Fibroblast of villous mesenchyme (primary cell): ENCODE results near the gene TYMP. TPM values are rescaled to one million over a fixed set of nuclear protein-coding genes. Genes with fewer than 3 reads are reported as not detected.

Source experiments
- DNase-seq: peaks from one replicate; pipeline ENCODE4 v3.0.0-alpha.2; 2010; ENCODE audit warnings: low read depth
- H3K4me3 ChIP-seq: 2 replicates; pipeline ENCODE4 v1.5.1; 2011; ENCODE audit warnings: low read depth, mild to moderate bottlenecking, low read length
- total RNA-seq: library from RNA; depleted of rRNA; stranded (reverse); fragments of >200 nt; gene quantifications from 2 replicates; pipeline ENCODE4 v1.2.3, GENCODE V29; 2012
- TF ChIP-seq, protein P1 (sequence below): IDR thresholded peaks from 2 replicates; pipeline ENCODE4 v1.5.1; 2012; ENCODE audit warnings: low read depth, mild to moderate bottlenecking, low read length; ENCODE audit not compliant: insufficient read depth

The TYMP gene, protein sequence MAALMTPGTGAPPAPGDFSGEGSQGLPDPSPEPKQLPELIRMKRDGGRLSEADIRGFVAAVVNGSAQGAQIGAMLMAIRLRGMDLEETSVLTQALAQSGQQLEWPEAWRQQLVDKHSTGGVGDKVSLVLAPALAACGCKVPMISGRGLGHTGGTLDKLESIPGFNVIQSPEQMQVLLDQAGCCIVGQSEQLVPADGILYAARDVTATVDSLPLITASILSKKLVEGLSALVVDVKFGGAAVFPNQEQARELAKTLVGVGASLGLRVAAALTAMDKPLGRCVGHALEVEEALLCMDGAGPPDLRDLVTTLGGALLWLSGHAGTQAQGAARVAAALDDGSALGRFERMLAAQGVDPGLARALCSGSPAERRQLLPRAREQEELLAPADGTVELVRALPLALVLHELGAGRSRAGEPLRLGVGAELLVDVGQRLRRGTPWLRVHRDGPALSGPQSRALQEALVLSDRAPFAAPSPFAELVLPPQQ
- total RNA-seq, result 16.0 and 21.6 TPM in 2 replicates

DNA sequence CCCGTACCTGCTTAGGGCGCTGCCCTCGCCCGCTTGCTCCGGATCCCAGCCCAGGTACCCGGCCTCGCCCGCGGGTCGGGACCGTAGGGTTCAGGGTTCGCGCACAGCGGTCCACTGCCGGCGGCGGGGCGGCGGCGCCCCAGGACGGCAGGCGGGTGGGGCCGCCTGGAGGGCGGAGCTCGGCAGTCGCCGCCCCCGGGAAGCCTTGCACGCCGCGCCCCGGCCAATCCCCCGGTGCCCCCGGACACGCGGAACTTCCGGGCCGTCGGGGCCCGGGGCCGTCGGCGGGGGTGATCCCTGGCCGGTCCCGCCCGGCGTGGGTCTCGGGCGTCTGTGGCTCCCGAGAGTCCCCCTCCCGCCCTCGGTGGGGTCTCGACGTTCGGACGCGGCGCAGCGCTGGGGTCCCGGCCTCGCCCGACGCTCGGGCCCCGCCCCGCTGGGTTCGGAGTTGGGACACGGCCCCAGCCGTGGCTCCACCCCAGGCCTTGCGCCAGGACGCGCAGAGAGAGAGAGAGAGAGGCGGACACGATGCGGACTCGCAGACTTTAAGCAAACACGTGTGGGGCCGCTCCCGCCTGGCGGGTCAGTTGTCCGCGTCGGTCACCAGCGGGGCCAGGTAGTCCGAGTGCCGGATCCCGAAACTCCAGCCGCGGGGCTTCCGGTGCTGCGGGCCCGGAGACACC is at the start of gene TYMP:
TYMP (minus strand) TSS at position 116 of the 683 bp plus-strand sequence. CDS start 303 bp downstream, outside the sequence.
- H3K4me3 ChIP-seq, result peak within 1 kb of the TSS; percentile 83
- TF ChIP-seq, protein P1, sequence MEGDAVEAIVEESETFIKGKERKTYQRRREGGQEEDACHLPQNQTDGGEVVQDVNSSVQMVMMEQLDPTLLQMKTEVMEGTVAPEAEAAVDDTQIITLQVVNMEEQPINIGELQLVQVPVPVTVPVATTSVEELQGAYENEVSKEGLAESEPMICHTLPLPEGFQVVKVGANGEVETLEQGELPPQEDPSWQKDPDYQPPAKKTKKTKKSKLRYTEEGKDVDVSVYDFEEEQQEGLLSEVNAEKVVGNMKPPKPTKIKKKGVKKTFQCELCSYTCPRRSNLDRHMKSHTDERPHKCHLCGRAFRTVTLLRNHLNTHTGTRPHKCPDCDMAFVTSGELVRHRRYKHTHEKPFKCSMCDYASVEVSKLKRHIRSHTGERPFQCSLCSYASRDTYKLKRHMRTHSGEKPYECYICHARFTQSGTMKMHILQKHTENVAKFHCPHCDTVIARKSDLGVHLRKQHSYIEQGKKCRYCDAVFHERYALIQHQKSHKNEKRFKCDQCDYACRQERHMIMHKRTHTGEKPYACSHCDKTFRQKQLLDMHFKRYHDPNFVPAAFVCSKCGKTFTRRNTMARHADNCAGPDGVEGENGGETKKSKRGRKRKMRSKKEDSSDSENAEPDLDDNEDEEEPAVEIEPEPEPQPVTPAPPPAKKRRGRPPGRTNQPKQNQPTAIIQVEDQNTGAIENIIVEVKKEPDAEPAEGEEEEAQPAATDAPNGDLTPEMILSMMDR, result no peak
- DNase-seq, result peak; percentile 89

GRCh38 chr22:50578776-50579310 is 49.0 kb upstream of the TYMP start:
- no peak for DNase-seq
- H3K4me3 ChIP-seq, result no peak overlapping the region
- TF ChIP-seq, protein P1, result no peak

DNA sequence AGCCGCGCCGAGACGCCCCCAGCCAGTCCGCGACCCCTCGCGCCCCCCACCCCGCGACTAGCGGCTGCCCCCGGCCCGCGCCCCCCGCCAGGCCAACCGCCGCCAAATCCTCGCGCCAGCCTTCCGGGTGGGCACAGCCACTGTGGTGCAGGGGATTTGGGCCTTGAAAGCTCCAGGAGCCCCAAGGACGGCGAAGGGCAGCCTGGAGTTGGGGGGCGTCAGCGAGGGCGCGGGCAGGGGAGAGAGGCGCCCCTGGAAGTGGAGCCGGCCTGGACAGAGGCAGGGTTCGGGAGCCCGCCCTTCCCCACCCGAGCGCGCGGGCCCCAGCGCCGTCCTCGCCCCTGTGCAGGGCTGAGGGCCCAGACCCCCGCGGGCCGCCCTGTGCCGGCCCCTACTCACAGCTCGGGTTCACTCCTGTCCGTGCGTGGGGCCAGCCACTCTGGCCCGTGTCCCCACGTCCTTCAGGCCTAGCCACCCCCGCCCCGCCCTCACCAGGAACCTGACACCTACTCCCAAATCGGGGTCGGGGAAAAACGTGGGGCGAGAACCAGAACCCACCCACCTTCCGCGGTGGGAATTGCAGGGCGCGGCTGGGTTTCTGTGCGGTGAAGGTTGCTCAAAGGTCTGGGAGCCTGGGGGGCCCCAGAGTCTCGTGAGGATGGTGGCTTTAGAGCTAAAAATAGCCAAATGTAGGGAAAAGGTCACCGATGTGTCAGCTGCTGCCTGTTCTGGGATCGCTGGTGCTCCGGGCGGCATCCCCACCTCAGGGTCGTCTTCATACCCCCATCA is 48.4 kb upstream of the TYMP start, which contains the start of gene CPT1B:
CPT1B (minus strand) TSS at position 441 of the 789 bp plus-strand sequence. CDS start 512 bp downstream, outside the sequence.
- TF ChIP-seq, protein P1, result no peak
- DNase-seq, result peak; percentile 14
- H3K4me3 ChIP-seq, result no peak within 1 kb of the TSS

GRCh38 chr22:50577697-50577986 is 47.8 kb upstream of the TYMP start:
- DNase-seq, result no peak
- no peak overlapping the region for H3K4me3 ChIP-seq
- TF ChIP-seq, protein P1, result no peak

DNA sequence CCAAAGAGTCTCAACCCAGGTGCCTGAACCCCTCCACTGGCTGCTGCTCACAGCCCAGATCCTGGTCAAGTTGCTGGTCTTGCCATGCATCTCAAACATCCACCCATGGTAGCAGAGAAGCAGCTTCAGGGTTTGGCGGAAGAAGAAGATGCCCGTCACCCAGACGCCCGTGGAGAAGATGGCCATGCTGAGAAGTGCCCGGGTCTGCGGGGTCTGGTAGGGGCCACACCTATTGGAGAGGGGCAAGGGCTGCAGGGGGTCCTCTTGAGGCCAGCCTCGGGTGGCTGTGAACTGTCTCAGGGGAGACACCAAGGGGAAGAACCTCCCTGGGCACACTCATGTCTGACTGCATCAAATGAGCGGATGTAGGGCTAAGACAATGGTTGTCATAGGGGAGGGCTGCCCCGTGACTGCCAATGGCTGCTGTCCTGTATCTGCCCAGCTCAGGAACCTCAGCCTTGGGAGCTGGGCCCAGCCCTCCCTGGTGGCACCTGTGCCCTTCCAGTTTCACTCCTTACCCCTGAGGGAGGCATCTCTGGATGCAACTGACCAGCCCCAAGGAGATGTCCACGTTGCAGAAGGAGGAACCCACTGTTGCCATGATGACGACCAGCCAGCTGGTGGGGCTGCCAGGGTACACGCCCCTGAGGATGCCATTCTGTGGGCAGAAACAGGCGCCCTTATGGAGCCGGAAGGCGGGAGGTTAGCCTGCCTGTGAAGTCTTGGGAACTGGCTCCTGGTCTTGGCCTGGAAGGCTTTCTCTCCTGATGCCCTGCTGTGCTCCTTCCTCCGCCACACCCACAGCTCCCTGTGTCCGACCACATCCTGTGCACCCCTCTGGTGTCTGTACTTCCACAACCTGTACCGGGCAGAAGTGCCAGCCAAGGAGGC is 47.2 kb upstream of the TYMP start:
- H3K4me3 ChIP-seq, result no peak overlapping the region
- TF ChIP-seq, protein P1, result no peak
- no peak for DNase-seq
